Activated CD4-positive, alpha-beta memory T cell treated with anti-CD3 and anti-CD28 coated beads, Interleukin-2, amount 10 ng/mL, durations not matched to agents 7 days and 5 days (primary cell): ENCODE results near the gene LPCAT3. TPM values are rescaled to one million over a fixed set of nuclear protein-coding genes. Genes with fewer than 3 reads are reported as not detected.

Experiments used
- CTCF ChIA-PET: fragments of 350-600 bp; sonication (Branson Sonifier 250); formaldehyde crosslinking; loops from one replicate; lab custom pipeline; 2021; ENCODE audit warnings: antibody characterized with exemption, inconsistent platforms; lab: Charles Lee
- POLR2A ChIA-PET: fragments of 350-600 bp; sonication (Branson Sonifier 250); formaldehyde crosslinking; loops from one replicate; lab custom pipeline; 2021; ENCODE audit warnings: antibody characterized with exemption; lab: Charles Lee
- DNase-seq: peaks from one replicate; pipeline ENCODE4 v3.0.0-alpha.2; 2020
- H3K27ac Mint-ChIP-seq: one replicate; pipeline ENCODE4 v1.8.0; 2021; ENCODE audit warnings: mild to moderate bottlenecking, mixed read lengths
- H3K27me3 Mint-ChIP-seq: one replicate; pipeline ENCODE4 v1.8.0; 2021; ENCODE audit warnings: mixed read lengths
- H3K36me3 Mint-ChIP-seq: one replicate; pipeline ENCODE4 v1.8.0; 2021; ENCODE audit warnings: low read depth, mixed read lengths
- H3K4me1 Mint-ChIP-seq: one replicate; pipeline ENCODE4 v1.8.0; 2021; ENCODE audit warnings: mixed read lengths
- H3K4me3 Mint-ChIP-seq: one replicate; pipeline ENCODE4 v1.8.0; 2021; ENCODE audit warnings: mild to moderate bottlenecking, mixed read lengths
- H3K9me3 Mint-ChIP-seq: one replicate; pipeline ENCODE4 v1.8.0; 2021; ENCODE audit warnings: mixed read lengths
- total RNA-seq, 2 experiments: library from RNA; stranded (reverse); gene quantifications; one replicate each; pipeline ENCODE4 v1.2.3, GENCODE V29; 2021

Gene LPCAT3
- total RNA-seq, 2 experiments from 2014 or later = 34.6 to 37.0 TPM

DNA sequence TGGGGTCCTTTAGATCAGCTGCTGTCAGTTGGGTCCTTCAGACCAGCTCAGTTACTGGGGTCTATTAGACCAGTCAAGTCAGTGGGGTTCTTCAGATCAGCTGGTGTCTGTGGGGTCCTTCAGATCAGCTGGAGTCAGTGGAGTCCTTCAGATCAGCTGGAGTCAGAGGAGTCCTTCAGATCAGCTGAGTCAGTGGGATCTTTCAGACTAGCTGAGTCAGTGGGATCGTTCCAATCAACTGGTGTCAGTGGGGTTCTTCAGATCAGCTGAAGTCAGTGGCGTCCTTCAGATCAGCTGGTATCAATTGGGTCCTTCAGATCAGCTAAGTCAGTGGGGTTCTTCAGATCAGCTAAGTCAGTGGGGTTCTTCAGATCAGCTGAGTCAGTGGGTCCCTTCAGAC lies 14.7 kb upstream of the LPCAT3 start:
- Mint-ChIP-seq H3K36me3 (no peaks in the 10 kb centered on the region), H3K4me1 (peaks cover 6% of the 10 kb centered on the region), H3K27me3 (peaks cover 8% of the 10 kb centered on the region), H3K27ac (no peak overlapping the region), H3K4me3 (no peak overlapping the region), H3K9me3 (no peaks in the 10 kb centered on the region)
- ChIA-PET POLR2A (interaction anchor here (1.2 to 1.6 kb wide), 3 partner anchors 11 to 90 kb away, joined by 3 to 5 read pairs (median 4); partner anchors contain the start of genes C12orf57 and RNU7-1), CTCF (interaction anchor here (0.6 to 1.3 kb wide), 3 partner anchors 8 to 46 kb away, joined by 3 to 4 read pairs (median 3); partner anchors contain the start of gene LPCAT3)
- no peak for DNase-seq

DNA sequence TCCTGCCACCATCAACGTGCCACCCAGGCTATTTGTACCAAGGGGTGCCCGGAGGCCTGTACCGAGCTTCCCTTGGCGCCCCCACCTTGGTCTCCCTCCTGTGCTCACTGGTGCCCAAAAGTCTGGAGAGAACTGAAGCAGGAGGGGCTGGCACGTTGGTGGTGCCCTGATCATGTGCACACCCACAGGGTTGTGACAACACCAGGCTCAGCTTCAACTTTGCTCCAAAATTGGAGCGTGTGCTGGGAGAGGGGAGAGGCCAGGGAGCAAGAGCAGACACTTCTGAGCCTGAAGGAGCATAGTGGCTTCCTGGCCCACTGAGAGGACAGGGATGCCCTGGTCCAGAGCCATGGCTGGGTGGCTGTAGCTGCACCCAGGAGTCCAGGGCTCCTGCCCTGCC lies 13.0 kb upstream of the LPCAT3 start:
- no peaks in the 10 kb centered on the region for H3K36me3 Mint-ChIP-seq
- no peaks in the 10 kb centered on the region for H3K4me1 Mint-ChIP-seq
- ChIA-PET POLR2A (interaction anchor here (0.6 kb wide), 1 partner anchor 21 kb away, joined by 3 read pairs; no protein-coding TSS in a partner anchor), CTCF (interaction anchor here (1.5 kb wide), 1 partner anchor 13 kb away, joined by 4 read pairs; the partner anchor contains the start of gene LPCAT3)
- no peak overlapping the region for H3K4me3 Mint-ChIP-seq
- no peak for DNase-seq
- no peak overlapping the region for H3K27ac Mint-ChIP-seq
- no peaks in the 10 kb centered on the region for H3K9me3 Mint-ChIP-seq
- H3K27me3 Mint-ChIP-seq = peaks cover 8% of the 10 kb centered on the region

DNA sequence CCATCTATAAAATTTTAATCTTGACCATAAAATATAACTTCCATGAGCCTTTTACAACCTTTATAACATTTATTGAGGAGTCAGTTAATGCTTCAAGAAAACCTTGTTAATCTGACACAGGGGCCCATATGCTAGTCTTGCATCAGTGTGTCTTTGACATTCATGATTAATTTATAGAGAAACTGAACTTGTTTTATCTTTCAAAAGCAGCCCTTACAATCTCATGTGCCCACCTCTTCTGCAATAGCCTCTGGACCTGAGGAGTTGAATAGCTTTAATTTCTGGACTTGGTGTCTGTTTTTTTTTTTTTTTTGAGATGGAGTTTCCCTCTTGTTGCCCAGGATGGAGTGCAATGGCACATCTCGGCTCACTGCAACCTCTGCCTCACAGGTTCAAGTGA lies 8.6 kb upstream of the LPCAT3 start:
- H3K36me3 Mint-ChIP-seq = no peaks in the 10 kb centered on the region
- POLR2A ChIA-PET = interaction anchor here (0.9 kb wide), 1 partner anchor 11 kb away, joined by 3 read pairs; no protein-coding TSS in a partner anchor
- H3K27me3 Mint-ChIP-seq = peaks cover 2% of the 10 kb centered on the region
- H3K27ac Mint-ChIP-seq = no peak overlapping the region
- no peak for DNase-seq
- no peaks in the 10 kb centered on the region for H3K4me1 Mint-ChIP-seq
- no peaks in the 10 kb centered on the region for H3K9me3 Mint-ChIP-seq
- H3K4me3 Mint-ChIP-seq = no peak overlapping the region
- CTCF ChIA-PET = interaction anchor here (1.1 kb wide), 2 partner anchors 11 to 15 kb away, joined by 3 read pairs; no protein-coding TSS in a partner anchor

DNA sequence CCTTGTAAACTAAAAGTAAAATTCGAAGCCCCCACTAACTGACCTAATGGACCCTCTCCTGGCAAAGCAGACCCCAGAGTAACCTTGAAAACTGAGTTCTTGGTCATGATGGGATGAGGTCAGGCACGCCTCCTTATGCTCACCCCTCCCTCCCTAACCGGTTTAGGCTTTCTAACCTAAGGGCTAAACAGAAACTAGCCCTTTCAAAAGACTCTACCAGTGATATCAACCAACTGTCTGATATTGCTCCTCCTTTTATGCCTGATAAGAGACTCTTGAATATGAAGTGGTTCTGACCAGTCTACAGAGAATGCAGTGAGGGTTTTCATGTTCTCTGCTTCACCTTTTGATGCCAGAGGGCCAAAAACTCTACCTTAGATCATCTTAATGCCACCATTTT lies 4.8 kb upstream of the LPCAT3 start:
- no peak overlapping the region for H3K27ac Mint-ChIP-seq
- H3K9me3 Mint-ChIP-seq = no peaks in the 10 kb centered on the region
- peaks cover 5% of the 10 kb centered on the region for H3K4me1 Mint-ChIP-seq
- ChIA-PET CTCF (no interaction called here), POLR2A (interaction anchor here (1.6 kb wide), 1 partner anchor 79 kb away, joined by 6 read pairs; the partner anchor contains the start of gene C12orf57)
- H3K36me3 Mint-ChIP-seq = no peaks in the 10 kb centered on the region
- no peak overlapping the region for H3K4me3 Mint-ChIP-seq
- DNase-seq = no peak
- peaks cover 2% of the 10 kb centered on the region for H3K27me3 Mint-ChIP-seq

DNA sequence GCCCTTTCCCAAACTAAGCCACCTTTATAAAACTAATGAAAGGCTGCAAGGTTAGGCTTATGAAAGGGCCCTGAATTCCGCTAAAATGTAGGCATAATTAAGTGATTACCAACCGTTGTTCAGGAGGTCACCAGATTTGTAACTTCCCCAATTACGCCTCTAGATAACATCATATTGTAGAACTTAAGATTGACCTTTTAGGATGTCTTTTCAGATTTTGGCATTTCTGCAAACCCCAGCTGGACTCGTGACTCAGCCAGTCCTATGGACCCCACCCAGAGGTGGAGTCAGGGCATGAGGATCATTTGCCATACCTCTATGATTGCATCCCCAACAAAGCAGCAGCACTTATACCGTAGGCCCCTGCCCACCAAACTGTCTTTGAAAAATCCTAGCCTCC lies 3.7 kb upstream of the LPCAT3 start:
- DNase-seq = no peak

DNA sequence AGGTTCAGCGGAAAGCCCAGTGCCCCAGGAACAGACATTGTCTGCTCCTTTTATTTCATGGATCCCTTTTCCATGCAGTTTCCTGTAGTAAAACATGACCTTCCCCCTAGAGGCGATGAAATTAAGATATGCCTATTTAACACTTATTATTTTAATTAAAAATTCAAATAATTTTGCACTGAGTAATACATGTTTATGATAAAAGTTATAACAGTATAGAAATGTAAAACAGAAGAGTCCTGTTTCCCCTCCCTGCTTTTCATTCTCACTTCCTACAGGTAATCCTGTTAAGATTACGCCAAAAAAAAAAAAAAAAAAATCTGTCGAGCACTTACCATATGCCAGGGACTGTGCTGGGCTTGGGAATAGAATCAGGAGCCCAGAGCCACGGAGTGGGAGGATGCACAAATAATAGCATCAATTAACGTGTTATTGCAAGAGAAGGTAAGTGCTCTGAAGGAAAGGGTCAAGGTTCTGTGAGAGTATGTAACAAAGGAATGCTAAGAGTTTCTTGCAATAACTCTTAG lies 830 bp upstream of the LPCAT3 start:
- no peak for DNase-seq
- Mint-ChIP-seq H3K4me3 (peak overlapping the region; percentile 84), H3K27me3 (no peaks in the 10 kb centered on the region), H3K9me3 (no peaks in the 10 kb centered on the region), H3K27ac (peak overlapping the region; percentile 81), H3K4me1 (peaks cover 25% of the 10 kb centered on the region), H3K36me3 (no peaks in the 10 kb centered on the region)
- POLR2A ChIA-PET = interaction anchor here (0.6 to 2.2 kb wide), 14 partner anchors 15 to 388 kb away, joined by 3 to 60 read pairs (median 4); partner anchors contain the start of genes C12orf57, C1RL, COPS7A and RNU7-1
- CTCF ChIA-PET = interaction anchor here (0.8 to 2.1 kb wide), 14 partner anchors 9 to 122 kb away, joined by 3 to 19 read pairs (median 5); partner anchors contain the start of genes C12orf57, C1R, C1RL and CLSTN3

More for the DNA sequence above, 3.7 kb upstream of the LPCAT3 start:
- Mint-ChIP-seq H3K27ac (no peak overlapping the region), H3K36me3 (no peaks in the 10 kb centered on the region), H3K27me3 (peaks cover 2% of the 10 kb centered on the region), H3K4me1 (peaks cover 14% of the 10 kb centered on the region), H3K9me3 (no peaks in the 10 kb centered on the region), H3K4me3 (no peak overlapping the region)
- ChIA-PET CTCF (interaction anchor here (1.1 to 1.5 kb wide), 3 partner anchors 78 to 98 kb away, joined by 3 to 4 read pairs (median 3); partner anchors contain the start of genes C12orf57 and RNU7-1), POLR2A (interaction anchor here (1.5 kb wide), 1 partner anchor 11 kb away, joined by 4 read pairs; no protein-coding TSS in a partner anchor)

- ChIA-PET CTCF (interaction anchor here (0.5 to 2.1 kb wide), 31 partner anchors 8 to 294 kb away, joined by 3 to 19 read pairs (median 4); partner anchors contain the start of genes C12orf57, C1R, C1RL and CLSTN3), POLR2A (interaction anchor here (0.5 to 2.2 kb wide), 21 partner anchors 8 to 905 kb away, joined by 3 to 60 read pairs (median 4); partner anchors contain the start of genes C12orf57, C1RL, PTPN6 and RNU7-1)
- peaks cover 30% of the 10 kb centered on the region for H3K4me1 Mint-ChIP-seq
- peaks cover 5% of the 10 kb centered on the region for H3K36me3 Mint-ChIP-seq
- no peaks in the 10 kb centered on the region for H3K27me3 Mint-ChIP-seq
- H3K4me3 Mint-ChIP-seq = peak overlapping the region; percentile 84
- no peak for DNase-seq
- no peaks in the 10 kb centered on the region for H3K9me3 Mint-ChIP-seq
- peak overlapping the region; percentile 60 for H3K27ac Mint-ChIP-seq
These were observed 366 bp downstream of the LPCAT3 start for GRCh38 chr12:7017870-7018349.

GRCh38 chr12:7016958-7017571 lies 1.2 kb downstream of the LPCAT3 start:
- no peak overlapping the region for H3K27ac Mint-ChIP-seq
- peaks cover 30% of the 10 kb centered on the region for H3K4me1 Mint-ChIP-seq
- CTCF ChIA-PET = interaction anchor here (1.5 to 2.1 kb wide), 5 partner anchors 58 to 126 kb away, joined by 6 to 19 read pairs (median 7); partner anchors contain the start of genes C1RL and CLSTN3
- no peaks in the 10 kb centered on the region for H3K27me3 Mint-ChIP-seq
- peak overlapping the region; percentile 84 for H3K4me3 Mint-ChIP-seq
- H3K9me3 Mint-ChIP-seq = no peaks in the 10 kb centered on the region
- POLR2A ChIA-PET = interaction anchor here (0.8 to 2.2 kb wide), 10 partner anchors 9 to 328 kb away, joined by 3 to 60 read pairs (median 6); partner anchors contain the start of genes C12orf57, C1RL, PTPN6 and RNU7-1
- DNase-seq = no peak
- peaks cover 5% of the 10 kb centered on the region for H3K36me3 Mint-ChIP-seq

DNA sequence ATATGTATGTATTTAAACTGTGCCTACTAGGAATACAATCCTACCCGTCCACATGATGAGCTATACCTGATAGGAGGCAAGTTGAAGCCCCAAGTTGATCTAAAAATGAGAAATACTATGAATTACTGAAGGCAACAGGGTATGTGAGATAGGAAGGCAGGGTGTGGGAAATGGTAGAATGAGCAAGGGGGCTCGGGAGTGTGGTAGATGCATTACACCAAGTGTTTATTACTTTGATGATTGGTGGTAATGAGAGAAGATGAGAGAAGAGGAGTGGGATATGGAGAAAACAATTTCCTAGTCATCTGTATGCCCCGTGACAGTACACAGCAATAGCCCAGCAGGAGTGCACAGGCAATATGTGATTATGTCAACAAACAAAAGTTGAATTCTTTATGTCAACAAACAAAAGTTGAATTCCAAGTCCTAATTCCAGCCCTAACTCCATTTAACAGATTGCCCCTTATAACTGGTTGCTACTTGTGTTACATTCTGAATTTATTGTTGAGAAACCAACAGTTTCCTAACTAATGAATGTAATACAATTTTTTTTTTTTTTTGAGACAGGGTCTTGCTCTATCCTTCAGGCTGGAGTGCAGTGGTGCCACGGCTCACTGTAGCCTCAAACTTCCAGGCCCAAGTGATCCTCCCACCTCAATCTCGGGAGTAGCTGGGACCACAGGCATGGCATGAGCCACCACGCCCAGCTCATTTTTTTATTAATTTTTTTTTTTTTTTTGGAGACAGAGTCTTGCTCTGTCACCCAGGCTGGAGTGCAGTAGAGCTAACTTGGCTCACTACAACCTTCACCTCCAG lies 2.5 kb downstream of the LPCAT3 start:
- no peak for DNase-seq
- Mint-ChIP-seq H3K27me3 (no peaks in the 10 kb centered on the region), H3K27ac (no peak overlapping the region), H3K9me3 (no peaks in the 10 kb centered on the region), H3K4me3 (no peak overlapping the region), H3K36me3 (peaks cover 5% of the 10 kb centered on the region), H3K4me1 (peaks cover 30% of the 10 kb centered on the region)
- ChIA-PET POLR2A (no interaction called here), CTCF (interaction anchor here (0.6 to 0.7 kb wide), 2 partner anchors 11 to 13 kb away, joined by 3 read pairs; no protein-coding TSS in a partner anchor)

- Mint-ChIP-seq H3K4me1 (peaks cover 27% of the 10 kb centered on the region), H3K27me3 (no peaks in the 10 kb centered on the region), H3K9me3 (no peaks in the 10 kb centered on the region), H3K27ac (no peak overlapping the region), H3K36me3 (peaks cover 7% of the 10 kb centered on the region), H3K4me3 (no peak overlapping the region)
- ChIA-PET CTCF (no interaction called here), POLR2A (interaction anchor here (1.5 kb wide), 1 partner anchor 67 kb away, joined by 3 read pairs; no protein-coding TSS in a partner anchor)
- no peak for DNase-seq
These were observed 5.2 kb downstream of the LPCAT3 start for GRCh38 chr12:7013101-7013500.

GRCh38 chr12:7012024-7012607 lies 6.2 kb downstream of the LPCAT3 start:
- Mint-ChIP-seq H3K27me3 (no peaks in the 10 kb centered on the region), H3K4me3 (no peak overlapping the region), H3K9me3 (no peaks in the 10 kb centered on the region), H3K36me3 (peaks cover 12% of the 10 kb centered on the region), H3K4me1 (peaks cover 25% of the 10 kb centered on the region), H3K27ac (no peak overlapping the region)
- ChIA-PET POLR2A (interaction anchor here (0.8 kb wide), 1 partner anchor 68 kb away, joined by 4 read pairs; the partner anchor contains the start of gene C12orf57), CTCF (interaction anchor here (0.9 to 2.2 kb wide), 2 partner anchors 14 to 69 kb away, joined by 3 to 7 read pairs; partner anchors contain the start of genes C12orf57 and RNU7-1)
- DNase-seq = no peak
